ENCODE data around the gene BPIFB3. TPM values are rescaled to one million over a fixed set of nuclear protein-coding genes. Genes with fewer than 3 reads are reported as not detected.

BPIFB3 gene
- total RNA-seq, 1 experiment from 2014 or later, result not detected

Other genes with a start within 250 kb of the BPIFB3 start
- gene MAPRE1, start 233.9 kb upstream of the BPIFB3 start, total RNA-seq (2014; rRNA removed; shearing (Covaris generic); ENCODE audit: low replicate concordance), result 126 and 131 TPM in 2 replicates
- gene EFCAB8, start 195.0 kb upstream of the BPIFB3 start, total RNA-seq (2014; rRNA removed; shearing (Covaris generic); ENCODE audit: low replicate concordance), result not detected in 2 replicates
- gene SUN5, start 49.5 kb upstream of the BPIFB3 start, total RNA-seq (2014; rRNA removed; shearing (Covaris generic); ENCODE audit: low replicate concordance), result not detected in 2 replicates
- gene BPIFB2, start 46.2 kb upstream of the BPIFB3 start, total RNA-seq (2014; rRNA removed; shearing (Covaris generic); ENCODE audit: low replicate concordance), result not detected in 2 replicates
- not detected in 2 replicates for gene BPIFB6, start 22.3 kb upstream of the BPIFB3 start, total RNA-seq (2014; rRNA removed; shearing (Covaris generic); ENCODE audit: low replicate concordance)
- gene BPIFB4, start 25.7 kb downstream of the BPIFB3 start, total RNA-seq (2014; rRNA removed; shearing (Covaris generic); ENCODE audit: low replicate concordance), result not detected in 2 replicates
- not detected in 2 replicates for gene BPIFA2, start 114.3 kb downstream of the BPIFB3 start, total RNA-seq (2014; rRNA removed; shearing (Covaris generic); ENCODE audit: low replicate concordance)
- gene BPIFA3, start 163.4 kb downstream of the BPIFB3 start, total RNA-seq (2014; rRNA removed; shearing (Covaris generic); ENCODE audit: low replicate concordance), result not detected in 2 replicates
- not detected in 2 replicates for gene BPIFA1, start 182.1 kb downstream of the BPIFB3 start, total RNA-seq (2014; rRNA removed; shearing (Covaris generic); ENCODE audit: low replicate concordance)
- not detected in 2 replicates for gene BPIFB1, start 229.3 kb downstream of the BPIFB3 start, total RNA-seq (2014; rRNA removed; shearing (Covaris generic); ENCODE audit: low replicate concordance)